Measurements from ENCODE around the gene CHMP1B. TPM values are rescaled to one million over a fixed set of nuclear protein-coding genes. Genes with fewer than 3 reads are reported as not detected.

CHMP1B gene
- total and polyA plus RNA-seq, 9 donors: 21.8 to 58.0 (median 32.8) TPM

GRCh38 chr18:11807233-11807632, 44.0 kb upstream of the CHMP1B start:
- DNase-seq: no peak
- no peak overlapping the region for H3K4me3 ChIP-seq
- no peak overlapping the region for H3K27ac ChIP-seq
- no peak for TF ChIP-seq EP300 (IDR thresholded peaks at IDR 0.05)
- TF ChIP-seq POLR2A (IDR thresholded peaks at IDR 0.05): no peak
- TF ChIP-seq CTCF (IDR thresholded peaks at IDR 0.05): no peak
- intact Hi-C loops (cut with DNase I): no loop called here
- no peaks in the 10 kb centered on the region for H3K9me3 ChIP-seq
- no peaks in the 10 kb centered on the region for H3K4me1 ChIP-seq (ENCODE audit: insufficient read depth)
- no peaks in the 10 kb centered on the region for H3K36me3 ChIP-seq
- no peaks in the 10 kb centered on the region for H3K27me3 ChIP-seq
- WGBS, 3 donors: 91 to 96% (median 92%) methylated on average over 7 of the region's 7 CpGs

GRCh38 chr18:11808001-11808855, 43.0 kb upstream of the CHMP1B start:
- TF ChIP-seq EP300 (IDR thresholded peaks at IDR 0.05): no peak
- TF ChIP-seq CTCF (IDR thresholded peaks at IDR 0.05): no peak
- no peak for TF ChIP-seq POLR2A (IDR thresholded peaks at IDR 0.05)
- WGBS, 3 donors: 46 to 58% (median 49%) methylated on average over 11 of the region's 11 CpGs
- no peaks in the 10 kb centered on the region for H3K4me1 ChIP-seq (ENCODE audit: insufficient read depth)
- no peak for DNase-seq
- H3K9me3 ChIP-seq: no peaks in the 10 kb centered on the region
- H3K36me3 ChIP-seq: no peaks in the 10 kb centered on the region
- no peaks in the 10 kb centered on the region for H3K27me3 ChIP-seq
- no peak overlapping the region for H3K27ac ChIP-seq
- intact Hi-C loops (cut with DNase I): no loop called here
- no peak overlapping the region for H3K4me3 ChIP-seq

- intact Hi-C loops (cut with DNase I): no loop called here
- Histone ChIP-seq H3K36me3 (no peaks in the 10 kb centered on the region), H3K4me3 (no peak overlapping the region), H3K27me3 (no peaks in the 10 kb centered on the region), H3K27ac (no peak overlapping the region), H3K4me1 (ENCODE audit: insufficient read depth) (no peaks in the 10 kb centered on the region), H3K9me3 (no peaks in the 10 kb centered on the region)
- no peak for TF ChIP-seq CTCF (IDR thresholded peaks at IDR 0.05)
- no peak for TF ChIP-seq POLR2A (IDR thresholded peaks at IDR 0.05)
- no peak for TF ChIP-seq EP300 (IDR thresholded peaks at IDR 0.05)
- 96 to 98% (median 96%) methylated on average over 6 of the region's 6 CpGs for WGBS, 3 donors
- no peak for DNase-seq
Measured at GRCh38 chr18:11809895-11810294, 41.3 kb upstream of the CHMP1B start.

GRCh38 chr18:11810379-11810778, 40.8 kb upstream of the CHMP1B start:
- intact Hi-C loops (cut with DNase I): no loop called here
- 77 to 95% (median 90%) methylated on average over 3 of the region's 3 CpGs for WGBS, 3 donors
- H3K9me3 ChIP-seq: no peaks in the 10 kb centered on the region
- no peaks in the 10 kb centered on the region for H3K36me3 ChIP-seq
- H3K27ac ChIP-seq: no peak overlapping the region
- no peak overlapping the region for H3K4me3 ChIP-seq
- no peak for DNase-seq
- no peaks in the 10 kb centered on the region for H3K27me3 ChIP-seq
- TF ChIP-seq POLR2A (IDR thresholded peaks at IDR 0.05) (no peak), EP300 (IDR thresholded peaks at IDR 0.05) (no peak), CTCF (IDR thresholded peaks at IDR 0.05) (no peak)
- no peaks in the 10 kb centered on the region for H3K4me1 ChIP-seq (ENCODE audit: insufficient read depth)
